Measurements from ENCODE around the gene FAM216A.

DNA sequence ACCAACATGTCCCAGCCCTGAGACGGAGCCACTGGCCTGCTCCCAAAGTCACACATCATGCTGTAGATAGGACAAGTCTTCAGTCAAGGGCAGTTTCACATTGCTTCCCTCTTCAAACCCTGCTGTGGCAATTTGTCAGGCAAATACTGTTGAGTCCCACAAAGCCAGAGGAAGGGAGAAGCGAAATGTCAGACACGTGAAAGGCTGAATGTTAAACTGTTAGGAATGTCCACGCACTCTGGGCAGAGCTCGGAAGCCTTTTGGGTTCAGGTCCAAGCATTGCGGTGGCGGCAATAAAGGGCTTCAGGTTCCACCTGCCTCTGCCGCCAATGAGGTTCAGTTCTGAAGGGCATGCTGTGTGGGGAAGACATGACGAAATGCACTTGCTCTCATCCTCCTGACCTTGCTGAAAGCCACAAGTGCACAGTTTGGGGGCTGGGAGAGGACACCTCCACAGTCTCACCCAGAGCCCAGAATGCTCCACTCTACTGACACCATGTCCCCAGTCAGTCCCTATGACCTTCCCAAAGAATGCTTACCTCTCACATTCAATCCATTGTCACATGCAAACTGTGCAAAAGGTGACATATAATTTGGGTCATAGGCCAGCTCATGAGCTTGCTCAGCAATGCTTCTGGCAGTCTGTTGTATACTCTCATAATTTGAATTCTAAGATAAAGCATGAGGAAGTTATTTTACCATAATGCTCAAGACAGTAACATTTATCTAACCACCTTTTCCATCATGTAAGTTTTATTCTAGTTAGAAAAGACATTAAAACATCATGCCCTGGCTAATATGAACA lies 69.2 kb downstream of the FAM216A start:
- TF ChIP-seq POLR2A (IDR thresholded peaks at IDR 0.05) (no peak), POLR2AphosphoS5 (IDR thresholded peaks at IDR 0.05) (no peak)
- TF ChIP-seq, protein P1, sequence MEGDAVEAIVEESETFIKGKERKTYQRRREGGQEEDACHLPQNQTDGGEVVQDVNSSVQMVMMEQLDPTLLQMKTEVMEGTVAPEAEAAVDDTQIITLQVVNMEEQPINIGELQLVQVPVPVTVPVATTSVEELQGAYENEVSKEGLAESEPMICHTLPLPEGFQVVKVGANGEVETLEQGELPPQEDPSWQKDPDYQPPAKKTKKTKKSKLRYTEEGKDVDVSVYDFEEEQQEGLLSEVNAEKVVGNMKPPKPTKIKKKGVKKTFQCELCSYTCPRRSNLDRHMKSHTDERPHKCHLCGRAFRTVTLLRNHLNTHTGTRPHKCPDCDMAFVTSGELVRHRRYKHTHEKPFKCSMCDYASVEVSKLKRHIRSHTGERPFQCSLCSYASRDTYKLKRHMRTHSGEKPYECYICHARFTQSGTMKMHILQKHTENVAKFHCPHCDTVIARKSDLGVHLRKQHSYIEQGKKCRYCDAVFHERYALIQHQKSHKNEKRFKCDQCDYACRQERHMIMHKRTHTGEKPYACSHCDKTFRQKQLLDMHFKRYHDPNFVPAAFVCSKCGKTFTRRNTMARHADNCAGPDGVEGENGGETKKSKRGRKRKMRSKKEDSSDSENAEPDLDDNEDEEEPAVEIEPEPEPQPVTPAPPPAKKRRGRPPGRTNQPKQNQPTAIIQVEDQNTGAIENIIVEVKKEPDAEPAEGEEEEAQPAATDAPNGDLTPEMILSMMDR (IDR thresholded peaks at IDR 0.05): no peak
